ENCODE measurements around the gene YWHAQ.
A peak's percentile ranks its signal among the peaks of the same experiment; 100 is the strongest.
"Not testable (repeated sequence)": the region's sequence is repeated elsewhere in the genome, so short reads cannot be mapped to it uniquely, and the experiment has no call there.

The YWHAQ gene

GRCh38 chr2:9630117-9630735 lies 571 bp downstream of the YWHAQ start:
- peak; percentile 94 for DNase-seq

- DNase-seq = no peak
These were observed 1.3 kb downstream of the YWHAQ start for GRCh38 chr2:9629222-9630116.

GRCh38 chr2:9627310-9627709 lies 3.5 kb downstream of the YWHAQ start:
- no peak for DNase-seq

- no peak for DNase-seq
These were observed 7.6 kb downstream of the YWHAQ start for GRCh38 chr2:9623151-9623550.

- not testable (repeated sequence) for DNase-seq
These were observed 9.1 kb downstream of the YWHAQ start for GRCh38 chr2:9621655-9622054.

- DNase-seq = no peak
These were observed 12.4 kb downstream of the YWHAQ start for GRCh38 chr2:9618410-9618809.

GRCh38 chr2:9617749-9618148 lies 13.0 kb downstream of the YWHAQ start:
- DNase-seq = no peak

- DNase-seq = no peak
These were observed 13.5 kb downstream of the YWHAQ start for GRCh38 chr2:9617296-9617695.

GRCh38 chr2:9614562-9614961 lies 16.2 kb downstream of the YWHAQ start:
- no peak for DNase-seq

GRCh38 chr2:9613291-9613690 lies 17.5 kb downstream of the YWHAQ start:
- no peak for DNase-seq

GRCh38 chr2:9611549-9611912 lies 19.3 kb downstream of the YWHAQ start:
- not testable (repeated sequence) for DNase-seq

- DNase-seq = no peak
These were observed 19.8 kb downstream of the YWHAQ start for GRCh38 chr2:9610781-9611548.

- not testable (repeated sequence) for DNase-seq
These were observed 22.3 kb downstream of the YWHAQ start for GRCh38 chr2:9608491-9608890.

- no peak for DNase-seq
These were observed 28.4 kb downstream of the YWHAQ start for GRCh38 chr2:9602412-9602811.

GRCh38 chr2:9601397-9601796 lies 29.4 kb downstream of the YWHAQ start:
- no peak for DNase-seq

- no peak for DNase-seq
These were observed 31.4 kb downstream of the YWHAQ start for GRCh38 chr2:9599430-9599829.

GRCh38 chr2:9596621-9597311 lies 34.0 kb downstream of the YWHAQ start:
- no peak for DNase-seq

- no peak for DNase-seq
These were observed 35.1 kb downstream of the YWHAQ start for GRCh38 chr2:9595746-9596145.

GRCh38 chr2:9595256-9595655 lies 35.5 kb downstream of the YWHAQ start:
- DNase-seq = not testable (repeated sequence)

GRCh38 chr2:9594366-9595054 lies 36.3 kb downstream of the YWHAQ start:
- peak; percentile 5 for DNase-seq

- DNase-seq = no peak
These were observed 36.9 kb downstream of the YWHAQ start for GRCh38 chr2:9593925-9594324.

- DNase-seq = no peak
These were observed 38.1 kb downstream of the YWHAQ start for GRCh38 chr2:9592699-9593098.
